Measurements from ENCODE around the gene KIF17.

DNA sequence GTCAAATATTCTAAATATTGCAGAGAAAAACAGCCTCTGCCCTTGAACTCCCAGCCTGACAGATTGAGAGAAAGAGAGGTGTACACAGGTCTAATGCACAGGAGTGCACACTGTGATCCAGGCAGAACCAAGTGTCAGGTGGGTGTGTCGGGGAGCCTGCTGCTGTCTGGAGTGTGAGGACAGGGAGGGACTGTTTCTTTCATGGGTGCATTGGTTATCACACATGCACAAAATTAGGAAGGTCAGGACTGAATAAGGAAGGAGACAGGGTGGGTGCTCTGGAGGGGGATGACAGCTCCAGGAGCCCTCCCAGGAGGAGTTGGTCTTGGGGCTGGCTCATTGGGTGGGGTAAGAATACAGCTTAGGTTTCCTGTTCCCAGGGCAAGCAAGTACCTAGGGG lies 97.8 kb downstream of the KIF17 start:
- TF ChIP-seq, protein P1, sequence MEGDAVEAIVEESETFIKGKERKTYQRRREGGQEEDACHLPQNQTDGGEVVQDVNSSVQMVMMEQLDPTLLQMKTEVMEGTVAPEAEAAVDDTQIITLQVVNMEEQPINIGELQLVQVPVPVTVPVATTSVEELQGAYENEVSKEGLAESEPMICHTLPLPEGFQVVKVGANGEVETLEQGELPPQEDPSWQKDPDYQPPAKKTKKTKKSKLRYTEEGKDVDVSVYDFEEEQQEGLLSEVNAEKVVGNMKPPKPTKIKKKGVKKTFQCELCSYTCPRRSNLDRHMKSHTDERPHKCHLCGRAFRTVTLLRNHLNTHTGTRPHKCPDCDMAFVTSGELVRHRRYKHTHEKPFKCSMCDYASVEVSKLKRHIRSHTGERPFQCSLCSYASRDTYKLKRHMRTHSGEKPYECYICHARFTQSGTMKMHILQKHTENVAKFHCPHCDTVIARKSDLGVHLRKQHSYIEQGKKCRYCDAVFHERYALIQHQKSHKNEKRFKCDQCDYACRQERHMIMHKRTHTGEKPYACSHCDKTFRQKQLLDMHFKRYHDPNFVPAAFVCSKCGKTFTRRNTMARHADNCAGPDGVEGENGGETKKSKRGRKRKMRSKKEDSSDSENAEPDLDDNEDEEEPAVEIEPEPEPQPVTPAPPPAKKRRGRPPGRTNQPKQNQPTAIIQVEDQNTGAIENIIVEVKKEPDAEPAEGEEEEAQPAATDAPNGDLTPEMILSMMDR (IDR thresholded peaks at IDR 0.05): no peak
- TF ChIP-seq EZH2phosphoT487 (IDR thresholded peaks at IDR 0.05): no peak

Measured in neural progenitor cell (in vitro differentiated cells).